GM12878 (cell line): ENCODE data around the gene SFTPB. TPM values are rescaled to one million over a fixed set of nuclear protein-coding genes. Genes with fewer than 3 reads are reported as not detected.

Experiments used
- CHD1 ChIP-seq: IDR thresholded peaks from 2 replicates; pipeline ENCODE4 v1.6.1; 2012; ENCODE audit warnings: low read depth, low read length, improper control_type of control experiment
- CREB1 ChIP-seq: IDR thresholded peaks from 2 replicates; pipeline ENCODE4 v1.6.1; 2012; ENCODE audit warnings: low read depth, mild to moderate bottlenecking, inconsistent platforms
- EGR1 ChIP-seq, 2 experiments: IDR thresholded peaks; 1 replicate in 1 of 2; 2 replicates in 1 of 2; pipeline ENCODE4 v1.6.1; 2011 to 2012; ENCODE audit warnings: low read depth in 2 of 2, low read length in 2 of 2, borderline replicate concordance in 1 of 2, mild to moderate bottlenecking in 1 of 2, moderate library complexity in 1 of 2
- FOS ChIP-seq: IDR thresholded peaks from 3 replicates; pipeline ENCODE4 v1.6.1; 2011; ENCODE audit warnings: borderline replicate concordance; ENCODE audit not compliant: insufficient read length; ENCODE audit errors: extremely low read depth
- GATAD2B ChIP-seq: fragments of 450-650 bp; conservative IDR thresholded peaks from 2 replicates; pipeline ENCODE4 v1.6.1; 2017; ENCODE audit warnings: low read depth, mild to moderate bottlenecking, moderate library complexity
- HDGF ChIP-seq: fragments of 450-650 bp; IDR thresholded peaks from 2 replicates; pipeline ENCODE4 v1.6.1; 2016; ENCODE audit warnings: antibody characterized with exemption
- KAT2A ChIP-seq: conservative IDR thresholded peaks from 2 replicates; pipeline ENCODE4 v1.6.1; 2011; ENCODE audit warnings: low read depth, low read length; ENCODE audit not compliant: control insufficient read depth
- MTA2 ChIP-seq: fragments of 450-650 bp; IDR thresholded peaks from 2 replicates; pipeline ENCODE4 v1.6.1; 2016; ENCODE audit warnings: low read depth, mild to moderate bottlenecking, moderate library complexity
- MXI1 ChIP-seq: fragments of 150-350 bp; IDR thresholded peaks from 2 replicates; pipeline ENCODE4 v1.6.1; 2011; ENCODE audit warnings: low read depth, mild to moderate bottlenecking, inconsistent platforms, low read length, improper control_type of control experiment
- NBN ChIP-seq: fragments of 450-650 bp; IDR thresholded peaks from 2 replicates; pipeline ENCODE4 v1.6.1; 2016
- NFXL1 ChIP-seq: fragments of 450-650 bp; IDR thresholded peaks from 2 replicates; pipeline ENCODE4 v1.6.1; 2017; ENCODE audit warnings: antibody characterized with exemption, mild to moderate bottlenecking, borderline replicate concordance
- NR2F1 ChIP-seq: fragments of 450-650 bp; conservative IDR thresholded peaks from 2 replicates; pipeline ENCODE4 v1.6.1; 2017; ENCODE audit warnings: mild to moderate bottlenecking
- POU2F2 ChIP-seq: IDR thresholded peaks from 3 replicates; pipeline ENCODE4 v1.6.1; 2011; ENCODE audit warnings: low read depth, mild to moderate bottlenecking, low read length, borderline replicate concordance
- SIX5 ChIP-seq: IDR thresholded peaks from 2 replicates; pipeline ENCODE4 v1.6.1; 2011; ENCODE audit warnings: mild to moderate bottlenecking, low read depth, low read length, moderate library complexity; ENCODE audit not compliant: severe bottlenecking
- SKIL ChIP-seq: fragments of 450-650 bp; IDR thresholded peaks from 2 replicates; pipeline ENCODE4 v1.6.1; 2017; ENCODE audit warnings: mild to moderate bottlenecking, low read depth, inconsistent platforms; ENCODE audit not compliant: poor library complexity, severe bottlenecking
- SMARCA5 ChIP-seq: fragments of 450-650 bp; IDR thresholded peaks from 2 replicates; pipeline ENCODE4 v1.6.1; 2017; ENCODE audit warnings: mild to moderate bottlenecking
- TCF7 ChIP-seq: IDR thresholded peaks from 2 replicates; pipeline ENCODE4 v1.6.1; 2014; ENCODE audit warnings: antibody characterized with exemption, borderline replicate concordance
- YY1 ChIP-seq: IDR thresholded peaks from 2 replicates; pipeline ENCODE4 v1.6.1; 2011; ENCODE audit warnings: low read depth, mild to moderate bottlenecking, low read length
- ZBED1 ChIP-seq: IDR thresholded peaks from 2 replicates; pipeline ENCODE4 v1.6.1; 2016; ENCODE audit warnings: borderline replicate concordance
- ZNF217 ChIP-seq: fragments of 450-650 bp; IDR thresholded peaks from 2 replicates; pipeline ENCODE4 v1.6.1; 2017; ENCODE audit warnings: antibody characterized with exemption, mild to moderate bottlenecking
- polyA plus RNA-seq, 11 experiments: library from polyadenylated mRNA; depleted of rRNA in 4 of 11; unstranded in 6 of 11; stranded (reverse) in 5 of 11; fragments of >200 nt; fragmentation: Nextera tagmentation in 4 of 11; fragmentation: Illumina TruSeq in 1 of 11; extraction: Ambion mirVana in 4 of 11; extraction: Trizol in 1 of 11; gene quantifications; 1 replicate in 1 of 11; 2 replicates in 10 of 11; pipeline versions ENCODE4 v1.2.1 to v1.2.3, GENCODE V29; 2011 to 2016; ENCODE audit warnings: inconsistent platforms in 2 of 11, missing spikeins in 2 of 11, low read depth in 1 of 11
- total RNA-seq, 4 experiments: library from RNA; depleted of rRNA in 3 of 4; stranded (reverse); fragments of >200 nt in 3 of 4; fragmentation: Illumina TruSeq in 1 of 4; extraction: Trizol in 1 of 4; gene quantifications; 2 replicates each; pipeline versions ENCODE4 v1.2.1 to v1.2.3, GENCODE V29; 2013 to 2021
- TF ChIP-seq, protein P1 (sequence below): fragments of 450-650 bp; IDR thresholded peaks from 2 replicates; pipeline ENCODE4 v1.6.1; 2017; ENCODE audit warnings: mild to moderate bottlenecking, moderate library complexity
- TF ChIP-seq, protein P2 (sequence below): fragments of 150-350 bp; IDR thresholded peaks from 2 replicates; pipeline ENCODE4 v1.6.1; 2014; ENCODE audit warnings: mild to moderate bottlenecking, low read depth, low read length
- TF ChIP-seq, protein P3 (sequence below), 3 experiments: IDR thresholded peaks in 2 of 3; conservative IDR thresholded peaks in 1 of 3; 2 replicates each; pipeline ENCODE4 v1.5.1; 2011; ENCODE audit warnings: low read depth in 3 of 3, low read length in 3 of 3, mild to moderate bottlenecking in 3 of 3, control low read depth in 2 of 3, moderate library complexity in 2 of 3, inconsistent platforms in 1 of 3, mixed read lengths in 1 of 3; ENCODE audit not compliant: control insufficient read depth in 2 of 3, insufficient read depth in 1 of 3; ENCODE audit errors: extremely low read depth in 1 of 3

SFTPB gene
- total and polyA plus RNA-seq, 10 of the 15 experiments (the other 5 are each of a cell fraction or from before 2014, with no cell fraction given) = 0.02 to 5.3 TPM; not detected in 8

DNA sequence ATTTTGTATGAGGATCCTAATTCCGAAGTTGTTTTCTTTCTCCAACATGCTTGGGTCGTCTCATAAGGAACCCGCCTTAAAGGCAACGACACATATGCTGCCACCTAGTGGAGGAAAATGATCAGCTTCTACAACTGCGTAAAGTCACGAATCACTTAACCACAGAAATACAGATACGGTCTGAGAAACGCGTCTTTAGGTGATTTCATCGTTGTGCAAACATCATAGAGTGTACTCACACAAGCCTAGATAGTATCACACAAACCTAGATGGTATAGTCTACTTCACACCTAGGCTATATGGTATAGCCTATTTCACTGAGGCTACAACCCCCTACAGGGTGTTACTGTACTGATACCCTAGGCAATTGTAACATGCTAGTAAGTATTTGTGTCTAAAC, 39.3 kb upstream of the SFTPB start (continued):
- TF ChIP-seq ZBED1 (no peak), SKIL (peak; percentile 29), YY1 (0 out of 2 replicates have a peak, but pooled peaks have one; percentile 26), KAT2A (no peak), CHD1 (0 out of 2 replicates have a peak, but pooled peaks have one; percentile 59), MTA2 (peak; percentile 53; the same call in 1 of the 2 replicates), FOS (no peak), POU2F2 (no peak), EGR1 (IDR thresholded peaks at IDR 0.05; ENCODE audit: borderline replicate concordance in 1 of 2, low read depth in 2 of 2, low read length in 2 of 2) (no peak), NFXL1 (no peak), SMARCA5 (peak; percentile 63; the same call in 1 of the 2 replicates), MXI1 (peak; percentile 50; the same call in 1 of the 2 replicates), ZNF217 (no peak), CREB1 (peak; percentile 73), GATAD2B (0 out of 2 replicates have a peak, but pooled peaks have one; percentile 14), HDGF (no peak), SIX5 (no peak), TCF7 (no peak), NR2F1 (0 out of 2 replicates have a peak, but pooled peaks have one; percentile 21), NBN (peak; percentile 78)
- TF ChIP-seq, protein P1, sequence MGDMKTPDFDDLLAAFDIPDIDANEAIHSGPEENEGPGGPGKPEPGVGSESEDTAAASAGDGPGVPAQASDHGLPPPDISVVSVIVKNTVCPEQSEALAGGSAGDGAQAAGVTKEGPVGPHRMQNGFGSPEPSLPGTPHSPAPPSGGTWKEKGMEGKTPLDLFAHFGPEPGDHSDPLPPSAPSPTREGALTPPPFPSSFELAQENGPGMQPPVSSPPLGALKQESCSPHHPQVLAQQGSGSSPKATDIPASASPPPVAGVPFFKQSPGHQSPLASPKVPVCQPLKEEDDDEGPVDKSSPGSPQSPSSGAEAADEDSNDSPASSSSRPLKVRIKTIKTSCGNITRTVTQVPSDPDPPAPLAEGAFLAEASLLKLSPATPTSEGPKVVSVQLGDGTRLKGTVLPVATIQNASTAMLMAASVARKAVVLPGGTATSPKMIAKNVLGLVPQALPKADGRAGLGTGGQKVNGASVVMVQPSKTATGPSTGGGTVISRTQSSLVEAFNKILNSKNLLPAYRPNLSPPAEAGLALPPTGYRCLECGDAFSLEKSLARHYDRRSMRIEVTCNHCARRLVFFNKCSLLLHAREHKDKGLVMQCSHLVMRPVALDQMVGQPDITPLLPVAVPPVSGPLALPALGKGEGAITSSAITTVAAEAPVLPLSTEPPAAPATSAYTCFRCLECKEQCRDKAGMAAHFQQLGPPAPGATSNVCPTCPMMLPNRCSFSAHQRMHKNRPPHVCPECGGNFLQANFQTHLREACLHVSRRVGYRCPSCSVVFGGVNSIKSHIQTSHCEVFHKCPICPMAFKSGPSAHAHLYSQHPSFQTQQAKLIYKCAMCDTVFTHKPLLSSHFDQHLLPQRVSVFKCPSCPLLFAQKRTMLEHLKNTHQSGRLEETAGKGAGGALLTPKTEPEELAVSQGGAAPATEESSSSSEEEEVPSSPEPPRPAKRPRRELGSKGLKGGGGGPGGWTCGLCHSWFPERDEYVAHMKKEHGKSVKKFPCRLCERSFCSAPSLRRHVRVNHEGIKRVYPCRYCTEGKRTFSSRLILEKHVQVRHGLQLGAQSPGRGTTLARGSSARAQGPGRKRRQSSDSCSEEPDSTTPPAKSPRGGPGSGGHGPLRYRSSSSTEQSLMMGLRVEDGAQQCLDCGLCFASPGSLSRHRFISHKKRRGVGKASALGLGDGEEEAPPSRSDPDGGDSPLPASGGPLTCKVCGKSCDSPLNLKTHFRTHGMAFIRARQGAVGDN = 0 out of 2 replicates have a peak, but pooled peaks have one; percentile 18
- TF ChIP-seq, protein P2, sequence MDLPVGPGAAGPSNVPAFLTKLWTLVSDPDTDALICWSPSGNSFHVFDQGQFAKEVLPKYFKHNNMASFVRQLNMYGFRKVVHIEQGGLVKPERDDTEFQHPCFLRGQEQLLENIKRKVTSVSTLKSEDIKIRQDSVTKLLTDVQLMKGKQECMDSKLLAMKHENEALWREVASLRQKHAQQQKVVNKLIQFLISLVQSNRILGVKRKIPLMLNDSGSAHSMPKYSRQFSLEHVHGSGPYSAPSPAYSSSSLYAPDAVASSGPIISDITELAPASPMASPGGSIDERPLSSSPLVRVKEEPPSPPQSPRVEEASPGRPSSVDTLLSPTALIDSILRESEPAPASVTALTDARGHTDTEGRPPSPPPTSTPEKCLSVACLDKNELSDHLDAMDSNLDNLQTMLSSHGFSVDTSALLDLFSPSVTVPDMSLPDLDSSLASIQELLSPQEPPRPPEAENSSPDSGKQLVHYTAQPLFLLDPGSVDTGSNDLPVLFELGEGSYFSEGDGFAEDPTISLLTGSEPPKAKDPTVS = no peak
- TF ChIP-seq, protein P3, sequence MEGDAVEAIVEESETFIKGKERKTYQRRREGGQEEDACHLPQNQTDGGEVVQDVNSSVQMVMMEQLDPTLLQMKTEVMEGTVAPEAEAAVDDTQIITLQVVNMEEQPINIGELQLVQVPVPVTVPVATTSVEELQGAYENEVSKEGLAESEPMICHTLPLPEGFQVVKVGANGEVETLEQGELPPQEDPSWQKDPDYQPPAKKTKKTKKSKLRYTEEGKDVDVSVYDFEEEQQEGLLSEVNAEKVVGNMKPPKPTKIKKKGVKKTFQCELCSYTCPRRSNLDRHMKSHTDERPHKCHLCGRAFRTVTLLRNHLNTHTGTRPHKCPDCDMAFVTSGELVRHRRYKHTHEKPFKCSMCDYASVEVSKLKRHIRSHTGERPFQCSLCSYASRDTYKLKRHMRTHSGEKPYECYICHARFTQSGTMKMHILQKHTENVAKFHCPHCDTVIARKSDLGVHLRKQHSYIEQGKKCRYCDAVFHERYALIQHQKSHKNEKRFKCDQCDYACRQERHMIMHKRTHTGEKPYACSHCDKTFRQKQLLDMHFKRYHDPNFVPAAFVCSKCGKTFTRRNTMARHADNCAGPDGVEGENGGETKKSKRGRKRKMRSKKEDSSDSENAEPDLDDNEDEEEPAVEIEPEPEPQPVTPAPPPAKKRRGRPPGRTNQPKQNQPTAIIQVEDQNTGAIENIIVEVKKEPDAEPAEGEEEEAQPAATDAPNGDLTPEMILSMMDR (IDR thresholded peaks at IDR 0.05 in 2 of 3, conservative IDR thresholded peaks at IDR 0.05 in 1 of 3; ENCODE audit: control insufficient read depth in 2 of 3, extremely low read depth in 1 of 3, insufficient read depth in 1 of 3, low read depth in 3 of 3, low read length in 3 of 3) = peak; percentile 74 to 83 (median 82)
